Ovary (tissue), 3 donors: ENCODE measurements around the gene PATJ.

Experiments used
- EP300 ChIP-seq: sonication (generic); formaldehyde crosslinking; IDR thresholded peaks from one replicate; pipeline ENCODE4 v1.6.1; 2017; ENCODE audit warnings: antibody characterized with exemption
- TF ChIP-seq, protein P1 (sequence below), 3 donors: fragments of 450-650 bp in 2 of 3; fragments of 200-600 bp in 1 of 3; IDR thresholded peaks; one replicate each; pipeline versions ENCODE4 v1.5.1 to v1.8.0; 2016 to 2022; ENCODE audit warnings: antibody characterized with exemption in 3 of 3, mild to moderate bottlenecking in 1 of 3
- donor health status: DM: no; HTN: no; CAD: no.

DNA sequence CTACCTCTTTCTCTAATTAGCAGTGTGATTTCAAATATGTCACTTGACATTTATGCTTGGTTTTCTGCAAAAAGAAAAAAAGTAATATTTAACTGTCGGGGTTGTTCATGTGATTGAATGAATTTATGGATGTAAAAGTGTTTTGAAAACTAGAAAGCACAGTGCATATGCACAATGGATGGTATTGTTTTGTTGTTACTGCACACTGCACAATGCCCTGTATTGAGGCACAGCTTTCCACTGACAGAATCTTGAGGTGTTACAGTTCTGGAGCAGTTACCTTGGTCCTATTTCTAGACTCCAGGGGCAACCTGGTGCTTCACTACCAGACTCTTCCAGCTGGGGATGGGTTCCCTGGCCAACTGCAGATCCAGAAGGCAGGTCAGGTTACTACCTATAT, 335.5 kb downstream of the PATJ start:
- TF ChIP-seq, protein P1, sequence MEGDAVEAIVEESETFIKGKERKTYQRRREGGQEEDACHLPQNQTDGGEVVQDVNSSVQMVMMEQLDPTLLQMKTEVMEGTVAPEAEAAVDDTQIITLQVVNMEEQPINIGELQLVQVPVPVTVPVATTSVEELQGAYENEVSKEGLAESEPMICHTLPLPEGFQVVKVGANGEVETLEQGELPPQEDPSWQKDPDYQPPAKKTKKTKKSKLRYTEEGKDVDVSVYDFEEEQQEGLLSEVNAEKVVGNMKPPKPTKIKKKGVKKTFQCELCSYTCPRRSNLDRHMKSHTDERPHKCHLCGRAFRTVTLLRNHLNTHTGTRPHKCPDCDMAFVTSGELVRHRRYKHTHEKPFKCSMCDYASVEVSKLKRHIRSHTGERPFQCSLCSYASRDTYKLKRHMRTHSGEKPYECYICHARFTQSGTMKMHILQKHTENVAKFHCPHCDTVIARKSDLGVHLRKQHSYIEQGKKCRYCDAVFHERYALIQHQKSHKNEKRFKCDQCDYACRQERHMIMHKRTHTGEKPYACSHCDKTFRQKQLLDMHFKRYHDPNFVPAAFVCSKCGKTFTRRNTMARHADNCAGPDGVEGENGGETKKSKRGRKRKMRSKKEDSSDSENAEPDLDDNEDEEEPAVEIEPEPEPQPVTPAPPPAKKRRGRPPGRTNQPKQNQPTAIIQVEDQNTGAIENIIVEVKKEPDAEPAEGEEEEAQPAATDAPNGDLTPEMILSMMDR (IDR thresholded peaks at IDR 0.05): no peak
- TF ChIP-seq EP300: no peak
